Measurements from ENCODE around the gene RNF181.
"Not testable (repeated sequence)": the region's sequence is repeated elsewhere in the genome, so short reads cannot be mapped to it uniquely, and the experiment has no call there.

Gene RNF181

DNA sequence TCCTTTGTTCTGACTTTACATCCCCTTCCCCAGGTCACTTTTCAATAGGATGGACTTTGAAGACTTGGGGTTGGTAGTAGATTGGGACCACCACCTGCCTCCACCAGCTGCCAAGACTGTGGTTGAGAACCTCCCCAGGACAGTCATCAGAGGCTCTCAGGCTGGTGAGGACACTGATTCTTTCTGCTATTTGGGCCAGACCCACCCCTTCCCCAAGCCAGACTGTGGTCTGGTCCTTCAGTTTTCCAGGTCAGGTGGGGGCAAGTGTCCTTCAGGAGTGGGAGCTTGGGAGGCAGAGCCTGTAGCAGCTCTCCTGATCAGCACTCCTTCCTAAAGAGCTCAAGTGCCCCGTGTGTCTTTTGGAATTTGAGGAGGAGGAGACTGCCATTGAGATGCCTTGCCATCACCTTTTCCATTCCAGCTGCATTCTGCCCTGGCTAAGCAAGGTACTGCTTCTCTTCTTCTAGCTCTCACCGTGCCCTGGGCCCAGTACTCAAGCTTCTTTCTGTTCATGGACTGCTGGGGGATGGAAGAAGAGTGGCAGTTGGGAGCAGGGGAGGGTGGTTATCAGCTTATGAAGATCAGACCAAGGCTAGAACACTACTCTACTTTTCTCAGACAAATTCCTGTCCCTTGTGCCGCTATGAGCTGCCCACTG is 1.1 kb downstream of the RNF181 start:
- DNase-seq: no peak

DNA sequence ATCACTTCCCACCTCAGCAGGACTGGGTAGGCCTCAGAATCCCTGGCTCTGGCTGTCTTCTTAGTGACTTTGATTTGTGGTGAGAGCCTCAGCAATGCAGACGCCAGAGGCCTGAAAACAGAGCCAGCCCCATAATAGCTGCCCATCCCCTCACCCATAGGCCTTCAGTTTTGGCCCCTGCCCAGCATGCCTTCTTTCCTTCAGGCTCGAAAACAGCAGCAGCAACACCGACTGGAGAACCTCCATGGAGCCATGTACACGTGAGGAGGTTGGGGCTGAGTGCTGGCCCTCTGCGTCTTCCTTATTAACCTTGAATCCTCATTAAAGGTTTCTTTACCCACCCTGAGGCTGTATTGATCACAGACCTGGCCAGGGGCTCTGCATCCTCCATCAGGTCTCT is 1.7 kb downstream of the RNF181 start:
- no peak for DNase-seq

DNA sequence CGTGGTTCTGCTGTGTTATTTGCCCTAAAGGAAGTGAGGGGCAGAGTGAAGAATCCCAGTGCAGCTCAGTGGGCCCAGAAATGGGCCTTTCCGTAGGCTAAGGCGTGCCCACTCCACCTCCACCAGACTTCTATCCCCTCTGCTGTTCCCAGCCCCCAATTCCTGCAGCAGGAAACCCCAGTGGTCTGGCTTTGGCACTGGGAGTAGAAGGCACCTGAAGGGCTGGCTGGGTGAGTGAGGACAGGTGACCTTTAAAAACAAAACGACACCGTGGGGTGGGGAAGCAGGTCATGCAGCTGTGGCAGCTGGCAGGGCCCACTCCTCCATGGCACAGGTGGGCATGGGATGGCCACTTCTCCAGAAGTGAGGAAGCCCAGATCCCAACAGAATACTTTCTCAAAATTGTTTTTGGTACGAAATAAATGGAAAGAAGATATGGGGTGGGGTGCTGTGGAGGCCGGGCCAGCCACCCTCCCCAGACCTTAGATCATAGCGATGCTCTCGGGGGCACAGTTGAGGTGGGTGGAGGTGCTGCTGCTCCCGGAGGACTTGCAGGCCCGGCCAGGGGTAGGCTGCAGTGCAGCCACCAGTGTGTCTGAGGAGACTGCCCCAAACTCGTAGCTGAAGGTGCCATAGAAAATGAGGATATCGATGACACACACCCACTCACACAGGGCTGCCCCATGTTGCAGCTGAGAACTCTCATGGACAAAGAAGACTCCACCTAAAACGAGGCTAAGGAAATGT is 3.2 kb downstream of the RNF181 start:
- DNase-seq: no peak

DNA sequence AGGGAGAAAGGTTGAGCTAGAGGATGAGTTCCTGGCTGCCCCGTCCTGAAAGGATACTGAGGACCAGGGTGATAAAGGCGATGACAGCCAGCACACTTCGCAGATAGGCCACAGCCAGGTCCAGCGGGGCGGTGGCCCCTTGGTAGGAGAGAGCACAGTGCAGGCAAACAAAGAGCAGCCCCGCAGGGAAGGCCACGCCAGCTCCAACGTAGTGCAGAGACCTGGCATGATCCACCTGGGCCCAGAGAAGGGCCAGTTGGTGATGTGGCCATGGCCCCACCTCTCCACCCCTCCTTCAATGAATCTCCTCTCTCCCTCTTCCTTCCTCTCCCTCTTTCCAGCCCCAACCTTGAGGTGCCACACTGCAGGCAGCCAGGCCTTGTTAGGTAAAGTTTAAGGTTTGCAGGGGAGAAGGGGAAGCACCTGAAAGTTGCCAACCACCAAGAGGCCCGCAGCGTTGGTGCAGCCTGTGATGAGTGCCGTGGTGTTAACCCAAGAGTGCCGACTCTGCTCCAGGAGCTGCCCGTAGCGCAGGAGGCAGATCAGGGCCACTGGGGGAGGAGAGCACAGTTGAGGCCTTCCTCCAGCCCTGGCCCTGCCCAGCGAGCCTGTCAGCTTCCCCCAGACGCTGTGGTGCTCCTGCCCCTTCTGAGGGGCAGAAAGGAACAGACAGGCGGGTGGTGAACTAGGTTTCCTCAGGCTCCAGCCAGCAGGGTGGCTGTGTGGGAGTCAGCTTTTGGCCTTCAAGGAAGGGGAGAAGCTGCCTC is 4.1 kb downstream of the RNF181 start:
- DNase-seq: no peak

DNA sequence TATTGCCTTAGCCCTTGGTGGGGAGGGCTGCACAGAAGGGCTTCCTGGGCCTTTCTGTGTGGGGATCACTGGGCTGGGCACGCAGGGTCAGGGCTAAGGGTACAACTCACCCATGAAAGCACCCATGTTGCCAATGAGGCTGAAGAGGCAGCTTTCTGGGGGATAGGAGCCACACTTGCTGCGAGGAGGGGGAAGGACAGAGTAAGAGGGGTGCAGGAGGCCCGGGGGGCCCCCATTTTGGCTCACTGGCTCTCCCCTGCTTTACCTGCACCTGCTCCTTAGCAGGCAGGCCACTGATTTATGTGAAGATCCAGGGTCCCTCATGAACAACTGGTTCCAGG is 4.7 kb downstream of the RNF181 start:
- no peak for DNase-seq

DNA sequence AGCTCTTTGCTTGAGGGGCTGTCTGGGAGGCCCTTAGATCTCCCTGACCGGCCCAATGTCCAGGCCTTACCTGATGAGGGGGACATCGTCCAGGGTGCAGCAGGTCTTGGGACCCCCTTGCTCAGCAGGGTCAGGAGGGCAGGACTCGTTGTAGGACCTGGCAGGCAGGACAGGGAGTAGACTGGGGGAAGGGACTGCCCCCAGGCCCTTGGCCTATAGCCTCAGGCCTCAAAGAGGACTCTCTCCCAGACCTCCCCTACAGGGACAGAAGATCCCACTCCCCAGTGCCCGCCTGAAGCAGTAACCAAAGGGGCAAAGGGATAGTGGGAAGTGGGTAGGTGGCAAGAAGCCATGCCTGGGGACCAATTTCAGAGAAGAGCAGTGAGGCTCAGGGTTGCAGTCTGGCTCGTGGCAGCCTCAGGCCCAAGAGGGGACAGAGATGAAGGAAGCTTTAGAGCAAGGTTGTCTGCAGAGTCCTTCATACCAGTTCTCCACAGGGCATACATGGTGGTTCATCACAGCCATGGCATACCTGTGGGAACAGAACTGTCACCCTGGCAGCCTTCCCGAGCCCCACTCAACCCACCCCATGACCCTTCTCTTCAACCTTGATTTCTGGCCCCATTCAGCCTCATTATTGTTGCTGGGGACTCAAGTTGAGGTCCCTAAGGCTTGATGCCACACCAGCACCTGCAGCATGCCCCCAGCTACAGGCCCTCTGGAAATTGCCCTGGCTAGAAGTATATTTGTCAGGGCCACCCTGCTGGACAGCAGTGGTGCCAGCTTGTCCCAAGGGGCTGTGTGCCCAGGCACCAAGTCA is 5.6 kb downstream of the RNF181 start:
- DNase-seq: no peak

DNA sequence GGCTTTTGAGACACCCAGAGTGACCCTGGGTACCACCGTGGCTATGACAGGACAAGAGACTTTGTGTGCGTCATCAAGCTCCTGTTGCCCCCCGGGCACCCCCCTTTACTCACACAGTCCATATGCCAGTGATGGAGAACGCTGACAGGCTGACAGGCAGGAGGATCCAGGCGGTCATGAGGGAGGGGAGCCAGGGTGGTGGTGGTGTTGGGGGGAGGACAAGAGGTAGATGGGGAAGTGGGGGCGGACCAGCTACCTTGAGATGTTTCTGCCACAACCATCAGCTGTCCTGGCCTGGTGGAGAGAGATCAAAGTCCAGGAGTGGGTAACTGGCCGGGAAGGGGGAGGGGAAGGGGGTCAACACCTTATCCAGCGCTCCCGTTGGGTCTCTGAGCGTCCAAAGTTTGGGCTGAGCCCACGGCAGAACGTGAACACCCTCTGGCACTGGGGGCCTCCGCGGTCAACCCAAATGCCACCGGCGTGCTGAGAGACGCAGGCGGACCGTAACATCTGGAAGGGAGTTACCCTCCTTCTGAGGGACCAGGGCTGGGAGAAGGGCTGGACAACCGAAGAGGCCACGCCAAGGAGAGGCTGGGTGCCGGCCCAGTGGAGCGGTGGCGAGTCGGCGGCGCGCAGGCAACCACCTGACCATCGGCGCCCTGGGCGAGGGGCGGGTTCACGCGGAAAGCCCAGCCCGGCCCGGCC is 6.4 kb downstream of the RNF181 start:
- no peak for DNase-seq

DNA sequence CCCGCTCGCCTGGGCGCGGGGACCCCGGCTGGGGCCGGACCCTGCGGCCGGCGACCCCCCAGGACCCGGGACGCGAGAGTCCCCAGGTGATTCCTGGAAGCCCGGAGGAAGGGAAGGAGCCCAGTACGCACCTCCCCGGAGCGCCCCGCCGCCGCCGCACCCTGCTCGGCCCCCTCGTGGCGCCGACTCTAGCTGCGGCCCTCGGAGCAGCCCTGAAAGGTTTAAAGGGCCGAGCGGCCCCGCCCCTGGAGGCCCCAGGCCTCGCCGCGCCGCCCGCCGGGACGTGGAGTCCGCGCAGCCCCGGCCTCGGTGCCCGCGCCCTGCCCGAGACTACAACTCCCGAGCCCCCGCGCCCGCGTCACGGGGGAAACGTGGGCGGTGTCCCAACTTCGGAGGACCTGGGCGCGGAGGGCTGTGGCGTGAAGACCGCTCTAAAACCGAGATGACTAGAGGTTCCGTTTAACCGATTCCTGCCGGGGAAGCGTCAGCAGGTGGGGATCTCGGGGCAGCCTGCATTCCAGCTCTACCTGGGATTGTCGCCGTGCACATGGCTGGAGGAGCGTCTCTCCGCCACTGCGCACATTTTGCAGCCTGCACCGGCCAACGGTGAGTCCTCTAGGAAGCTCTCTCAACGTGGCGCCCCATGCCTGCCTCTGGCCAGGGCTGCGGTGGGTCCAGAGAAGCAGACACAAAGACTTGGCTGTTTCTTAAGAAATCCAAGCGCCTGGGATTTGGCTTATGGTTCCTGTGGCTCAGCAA is 7.1 kb downstream of the RNF181 start, which contains the start of gene TMEM150A:
Gene TMEM150A (minus strand): TSS at position 223 of the 759 bp plus-strand sequence. CDS start 750 bp downstream, outside the sequence.
- peak; percentile 86 for DNase-seq

DNA sequence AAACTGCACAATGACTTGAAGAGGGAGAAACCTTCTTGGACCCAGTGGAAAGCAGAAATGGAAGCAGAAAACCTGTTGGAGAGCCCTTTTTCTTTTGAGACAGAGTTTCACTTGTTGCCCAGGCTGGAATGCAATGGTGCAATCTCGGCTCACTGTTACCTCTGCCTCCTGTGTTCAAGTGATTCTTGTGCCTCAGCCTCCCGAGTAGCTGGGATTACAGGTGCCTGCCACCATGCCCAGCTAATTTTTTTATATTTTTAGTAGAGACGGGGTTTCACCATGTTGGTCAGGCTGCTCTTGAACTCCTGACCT is 8.5 kb downstream of the RNF181 start:
- DNase-seq: not testable (repeated sequence)

DNA sequence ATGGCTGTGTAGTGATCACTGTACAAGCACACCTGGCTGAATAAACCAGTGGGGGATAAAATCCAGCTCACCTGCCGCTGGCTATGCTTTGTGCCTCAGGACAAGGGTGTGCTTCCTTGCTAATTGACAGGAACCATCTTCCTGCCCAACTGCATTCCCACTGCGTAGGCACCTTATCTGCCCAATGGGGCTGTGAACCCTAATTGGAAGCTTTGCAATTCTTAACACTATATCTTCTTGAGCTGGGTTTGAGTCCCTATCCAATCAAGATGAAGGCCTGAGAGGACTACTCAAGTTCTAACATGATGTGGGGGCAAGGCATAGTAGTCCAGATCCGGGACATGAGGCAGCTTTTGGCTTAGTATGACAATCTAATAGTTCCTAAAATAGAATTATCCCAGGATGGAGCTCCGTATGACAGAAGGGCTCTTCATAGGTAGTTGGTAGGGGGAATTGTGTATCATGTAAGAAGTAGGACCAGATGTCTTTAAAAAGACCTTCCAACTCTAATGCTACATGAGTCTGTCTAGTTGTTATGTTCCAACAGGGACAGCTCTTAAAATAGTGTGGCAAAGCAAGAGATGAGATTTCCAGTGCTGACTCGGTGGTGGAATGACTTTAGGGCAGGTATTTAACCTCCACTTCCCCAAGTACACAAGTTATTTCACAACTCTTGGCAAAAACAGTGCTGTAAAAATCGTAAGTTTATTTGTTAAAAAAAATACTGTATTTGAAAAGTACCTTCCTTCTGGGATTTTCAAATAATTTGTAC is 9.2 kb downstream of the RNF181 start:
- no peak for DNase-seq

DNA sequence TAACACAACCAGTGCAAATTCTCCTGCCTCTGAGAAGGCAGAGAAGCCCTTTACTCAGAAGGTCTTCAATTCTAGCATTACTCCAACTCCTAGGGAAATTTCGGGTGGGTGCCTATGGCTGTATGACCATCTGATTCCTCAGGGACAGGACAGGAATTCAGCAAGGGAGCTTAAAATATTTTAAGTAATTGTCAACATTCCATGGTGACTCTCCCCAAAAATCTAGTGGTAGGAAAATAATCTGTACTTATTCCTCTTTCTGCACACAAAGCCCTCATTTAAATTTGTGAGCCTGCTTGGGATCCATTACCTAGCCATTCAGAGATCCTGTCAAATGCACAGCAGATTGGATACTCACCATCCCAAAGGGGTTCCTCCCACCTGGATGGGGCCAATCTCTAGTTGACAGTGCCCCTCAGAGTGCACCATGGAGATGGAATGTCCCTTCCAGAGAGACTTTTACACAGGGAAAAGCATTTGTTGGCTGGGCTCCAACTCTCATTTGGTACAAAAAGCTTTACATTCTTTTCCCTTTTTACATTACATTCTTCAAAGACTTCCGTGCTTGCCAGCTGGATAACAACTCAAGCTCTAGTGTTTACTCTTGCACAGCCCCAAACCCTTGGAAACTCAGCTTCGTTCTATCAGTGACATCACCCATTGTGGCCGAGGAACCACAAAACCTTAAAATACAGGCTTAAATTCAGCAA is 10.0 kb downstream of the RNF181 start:
- no peak for DNase-seq

DNA sequence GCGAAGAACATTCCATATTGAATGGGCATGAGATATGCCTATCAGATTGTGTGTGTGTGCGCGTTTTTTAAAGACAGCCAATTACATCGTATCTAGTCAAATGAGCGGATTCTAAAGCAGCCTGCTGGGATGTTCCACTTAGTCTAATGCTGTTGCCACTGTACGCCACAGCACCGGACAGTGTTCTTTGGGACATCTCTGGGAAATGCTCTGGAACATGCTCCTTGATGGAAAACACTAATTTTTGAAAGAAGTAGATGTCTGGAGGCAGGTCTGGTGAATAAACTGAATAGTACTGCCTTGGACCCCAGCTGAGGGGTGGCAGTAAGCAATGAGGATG is 10.5 kb downstream of the RNF181 start:
- DNase-seq: no peak

DNA sequence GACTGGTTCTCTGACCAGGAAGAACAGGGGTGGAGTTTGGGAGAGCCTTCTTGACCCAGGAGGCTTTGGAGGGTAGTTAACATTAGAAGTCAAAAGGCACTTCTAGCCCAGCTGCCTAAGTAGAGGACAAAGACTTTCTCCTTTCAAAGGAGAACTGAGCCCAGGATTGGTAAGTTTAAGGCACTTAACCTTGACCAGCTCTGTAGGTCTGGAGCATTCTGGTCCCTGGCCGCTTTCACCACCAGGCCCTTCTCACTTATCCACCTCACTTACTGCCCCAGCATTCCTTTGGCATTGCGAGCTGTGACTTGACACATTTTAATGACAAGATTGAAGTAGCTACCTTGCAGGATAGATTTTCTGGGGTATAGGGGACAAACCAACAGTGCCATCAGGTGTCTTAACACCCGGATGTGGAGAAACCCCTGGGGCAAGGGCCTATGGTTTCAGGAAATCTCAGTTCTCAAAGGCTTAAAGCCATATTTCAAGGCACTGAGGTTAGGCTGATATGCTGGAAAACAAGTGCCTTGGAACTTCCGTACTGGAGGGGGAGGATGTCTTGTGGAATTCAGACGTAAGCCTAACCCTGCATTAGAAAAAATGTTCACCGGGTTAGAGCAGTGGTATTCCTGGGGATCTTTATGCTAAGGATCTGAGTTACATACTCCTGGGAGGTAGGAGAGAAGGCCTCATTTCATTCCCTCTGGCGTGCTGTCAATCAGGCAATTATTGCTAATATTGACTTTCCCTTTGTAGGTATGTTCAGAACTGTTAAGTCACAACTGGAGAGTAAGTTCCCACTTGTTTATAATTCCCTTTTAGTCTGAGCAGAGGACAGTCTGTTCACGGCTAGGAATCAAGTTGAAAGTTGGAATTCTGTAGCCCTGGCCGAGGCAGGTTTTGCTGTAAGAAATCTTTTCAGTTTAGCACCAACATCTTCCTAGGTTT is 12.0 kb downstream of the RNF181 start:
- DNase-seq: no peak

DNA sequence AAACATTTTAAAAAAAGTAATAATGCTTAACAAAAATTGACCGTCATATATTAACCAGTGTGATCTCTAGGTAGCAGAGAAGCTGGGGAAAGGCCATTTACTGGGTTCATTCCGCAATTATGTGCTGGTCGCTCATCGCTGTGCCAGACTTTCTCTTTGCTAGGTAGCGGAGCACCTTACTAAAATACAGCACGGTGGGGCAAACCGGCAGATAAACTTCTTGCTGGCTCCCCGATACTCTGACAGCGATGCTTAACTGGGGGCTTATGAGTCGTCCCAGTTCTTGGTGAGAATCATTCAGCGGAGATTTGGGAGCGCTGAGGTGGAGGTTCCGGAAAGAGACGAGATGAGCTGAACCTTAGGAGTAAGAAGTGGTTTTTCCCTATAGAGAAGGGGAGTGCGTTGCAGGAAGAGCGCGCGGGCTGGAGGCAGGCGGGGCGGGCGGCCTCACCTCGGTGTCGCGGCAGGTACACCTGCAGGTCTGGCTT is 15.7 kb downstream of the RNF181 start:
- DNase-seq: no peak

DNA sequence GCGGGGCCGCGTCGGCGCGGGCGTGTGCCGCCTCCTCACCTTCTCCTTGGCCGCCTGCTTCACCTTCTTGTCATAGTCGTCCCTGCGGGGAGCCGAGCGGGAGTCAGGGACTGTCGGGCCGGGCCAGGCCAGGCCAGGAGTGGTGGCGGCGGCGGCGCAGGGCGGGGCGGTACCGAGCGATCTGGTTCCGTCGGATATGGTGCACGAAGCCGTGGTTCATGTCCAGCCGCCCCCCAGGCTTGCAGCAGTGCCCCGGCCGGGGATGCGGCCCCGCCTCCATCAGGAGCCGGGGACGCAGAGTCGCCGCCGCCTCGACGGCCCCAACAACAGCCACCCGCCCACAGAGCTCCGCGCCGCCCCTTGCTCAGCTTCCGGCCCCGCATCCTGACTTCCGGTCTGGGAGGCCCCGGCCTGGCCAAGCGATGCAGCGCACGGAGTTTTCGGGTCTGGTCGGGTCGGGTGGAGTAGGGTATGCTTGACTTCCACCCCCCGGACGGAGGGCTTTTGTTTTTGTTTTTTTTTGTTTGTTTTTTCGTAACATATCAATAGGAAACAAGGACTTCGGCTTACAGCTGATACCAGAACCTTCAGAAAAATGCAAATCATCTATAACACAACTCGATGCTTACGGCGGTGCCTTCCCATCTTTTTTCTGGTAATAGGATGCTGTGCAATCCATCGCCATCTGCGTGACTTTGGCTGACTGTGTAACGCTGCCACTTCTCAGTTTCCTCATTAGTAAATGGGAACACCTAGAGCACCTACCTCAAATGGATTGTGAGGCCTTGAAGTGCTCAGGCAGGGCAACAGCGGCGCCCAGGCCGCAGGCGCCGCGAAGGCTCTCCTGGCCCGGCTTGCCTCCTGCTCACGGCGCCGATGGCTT is 16.4 kb downstream of the RNF181 start, which contains the start of gene C2orf68:
Gene C2orf68 (minus strand): TSS at position 362 of the 883 bp plus-strand sequence. CDS start 82 bp downstream, at position 280.
- DNase-seq: peak; percentile 93

DNA sequence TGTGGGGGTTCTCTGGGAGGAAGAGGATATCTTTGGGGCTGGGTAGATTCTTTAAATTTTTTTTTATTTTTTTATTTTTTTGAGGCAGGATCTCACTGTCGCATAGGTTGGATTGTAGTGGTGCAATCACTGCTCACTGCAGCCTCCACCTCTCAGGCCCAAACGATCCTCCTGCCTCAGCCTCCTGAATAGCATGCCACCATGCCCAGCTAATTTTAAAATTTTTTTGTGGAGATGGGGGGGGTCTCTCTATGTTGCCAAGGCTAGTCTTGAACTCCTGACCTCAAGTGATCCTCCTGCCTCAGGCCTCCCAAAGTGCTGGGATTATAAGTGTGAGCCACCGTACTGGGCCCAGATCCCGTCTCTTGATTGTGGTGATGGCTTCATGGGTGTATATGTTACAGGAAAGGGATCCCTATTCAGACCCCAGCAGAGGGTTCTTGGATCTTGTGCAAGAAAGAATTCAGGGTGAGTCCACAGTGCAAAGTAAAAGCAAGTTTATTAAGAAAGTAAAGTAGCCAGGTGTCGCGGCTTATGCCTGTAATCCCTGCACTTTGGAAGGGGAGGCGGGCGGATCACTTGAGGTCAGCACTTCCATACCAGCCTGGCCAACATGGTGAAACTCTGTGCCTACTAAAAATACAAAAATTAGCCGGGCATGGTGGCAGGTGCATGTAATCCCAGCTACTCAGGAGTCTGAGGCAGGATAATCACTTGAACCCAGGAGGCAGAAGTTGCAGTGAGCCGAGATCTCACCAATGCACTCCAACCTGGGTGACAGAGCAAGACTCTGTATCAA is 18.4 kb downstream of the RNF181 start:
- DNase-seq: no peak

DNA sequence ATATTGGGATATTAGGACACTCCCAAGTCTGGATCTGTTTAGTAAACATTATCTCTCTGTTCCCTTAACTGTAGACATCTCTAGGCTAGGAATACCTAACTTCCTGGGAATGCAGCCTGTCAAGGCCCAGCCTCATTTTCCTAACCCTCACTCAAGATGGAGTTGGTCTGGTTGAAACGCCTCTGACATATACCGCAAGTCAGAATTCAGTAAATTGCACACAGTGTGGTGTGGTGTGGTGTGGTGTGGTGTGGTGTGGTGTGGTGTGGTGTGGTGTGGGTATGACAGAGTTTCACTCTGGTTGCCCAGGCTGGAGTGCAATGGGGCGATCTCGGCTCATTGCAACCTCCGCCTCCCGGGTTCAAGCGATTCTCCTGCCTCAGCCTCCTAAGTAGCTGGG is 19.2 kb downstream of the RNF181 start:
- peak; percentile 21 for DNase-seq
